ENCODE measurements around the gene TLX1. TPM values are rescaled to one million over a fixed set of nuclear protein-coding genes. Genes with fewer than 3 reads are reported as not detected.
"Not testable (repeated sequence)": the region's sequence is repeated elsewhere in the genome, so short reads cannot be mapped to it uniquely, and the experiment has no call there.

TLX1 gene
- total RNA-seq, 4 donors from 2014 or later: not detected

GRCh38 chr10:101152316-101152715 lies 21.2 kb downstream of the TLX1 start:
- no peaks in the 10 kb centered on the region for H3K4me1 ChIP-seq
- no peak for DNase-seq
- H3K27ac ChIP-seq: no peak overlapping the region
- H3K9me3 ChIP-seq: no peaks in the 10 kb centered on the region
- H3K4me3 ChIP-seq: no peak overlapping the region
- H3K36me3 ChIP-seq: no peaks in the 10 kb centered on the region
- intact Hi-C loops (cut with DNase I; ENCODE audit: low total_unique reads): no loop called here
- H3K27me3 ChIP-seq: peaks cover 0 to 6% of the 10 kb centered on the region in 2 donors
- TF ChIP-seq POLR2A (IDR thresholded peaks at IDR 0.05): no peak
- TF ChIP-seq, protein P1, sequence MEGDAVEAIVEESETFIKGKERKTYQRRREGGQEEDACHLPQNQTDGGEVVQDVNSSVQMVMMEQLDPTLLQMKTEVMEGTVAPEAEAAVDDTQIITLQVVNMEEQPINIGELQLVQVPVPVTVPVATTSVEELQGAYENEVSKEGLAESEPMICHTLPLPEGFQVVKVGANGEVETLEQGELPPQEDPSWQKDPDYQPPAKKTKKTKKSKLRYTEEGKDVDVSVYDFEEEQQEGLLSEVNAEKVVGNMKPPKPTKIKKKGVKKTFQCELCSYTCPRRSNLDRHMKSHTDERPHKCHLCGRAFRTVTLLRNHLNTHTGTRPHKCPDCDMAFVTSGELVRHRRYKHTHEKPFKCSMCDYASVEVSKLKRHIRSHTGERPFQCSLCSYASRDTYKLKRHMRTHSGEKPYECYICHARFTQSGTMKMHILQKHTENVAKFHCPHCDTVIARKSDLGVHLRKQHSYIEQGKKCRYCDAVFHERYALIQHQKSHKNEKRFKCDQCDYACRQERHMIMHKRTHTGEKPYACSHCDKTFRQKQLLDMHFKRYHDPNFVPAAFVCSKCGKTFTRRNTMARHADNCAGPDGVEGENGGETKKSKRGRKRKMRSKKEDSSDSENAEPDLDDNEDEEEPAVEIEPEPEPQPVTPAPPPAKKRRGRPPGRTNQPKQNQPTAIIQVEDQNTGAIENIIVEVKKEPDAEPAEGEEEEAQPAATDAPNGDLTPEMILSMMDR (IDR thresholded peaks at IDR 0.05): no peak

DNA sequence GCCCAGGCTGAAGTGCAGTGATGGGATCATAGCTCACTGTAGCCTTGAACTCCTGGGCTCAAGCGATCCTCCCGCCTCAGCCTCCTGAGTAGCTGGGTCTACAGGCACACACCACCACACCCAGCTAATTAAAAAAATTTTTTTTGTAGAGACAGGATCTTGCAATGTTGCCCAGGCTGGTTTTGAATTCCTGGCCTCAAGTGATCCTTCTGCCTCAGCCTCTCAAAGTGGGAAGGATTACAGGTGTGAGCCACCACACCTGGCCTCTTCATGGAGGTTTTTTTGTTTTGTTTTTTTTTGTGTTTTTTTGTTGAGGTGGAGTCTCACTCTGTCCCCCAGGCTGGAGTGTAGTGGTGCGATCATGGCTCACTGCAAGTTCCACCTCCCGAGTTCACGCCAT lies 23.4 kb downstream of the TLX1 start:
- H3K9me3 ChIP-seq; H3K36me3 ChIP-seq; H3K27ac ChIP-seq; H3K4me1 ChIP-seq; intact Hi-C loops (cut with DNase I; ENCODE audit: low total_unique reads); H3K27me3 ChIP-seq; H3K4me3 ChIP-seq; DNase-seq: not testable (repeated sequence)

DNA sequence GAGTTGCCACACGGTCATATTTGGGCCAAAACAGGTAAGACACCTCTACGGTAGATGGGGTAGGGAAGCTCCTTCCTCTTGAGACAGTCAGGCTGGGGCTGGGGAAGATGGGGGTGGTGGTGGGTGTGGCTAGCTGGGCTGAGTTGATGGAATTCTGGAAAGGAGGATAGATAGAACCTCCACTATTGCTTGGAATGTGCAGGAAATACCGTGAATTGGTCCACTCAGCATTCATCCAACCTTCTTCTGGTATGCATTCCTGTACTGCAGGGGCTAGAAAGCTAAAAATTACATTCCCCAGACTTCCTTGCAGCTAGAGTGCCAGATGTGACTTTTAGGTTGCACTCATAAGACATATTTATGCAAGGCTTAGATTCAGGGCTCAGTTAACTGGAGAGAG lies 24.8 kb downstream of the TLX1 start:
- Histone ChIP-seq H3K27me3 (no peaks in the 10 kb centered on the region), H3K27ac (no peak overlapping the region), H3K4me1 (no peaks in the 10 kb centered on the region), H3K36me3 (no peaks in the 10 kb centered on the region), H3K4me3 (no peak overlapping the region), H3K9me3 (no peaks in the 10 kb centered on the region)
- intact Hi-C loops (cut with DNase I; ENCODE audit: low total_unique reads): no loop called here
- no peak for DNase-seq
- no peak for TF ChIP-seq POLR2A (IDR thresholded peaks at IDR 0.05)
- TF ChIP-seq, protein P1 (IDR thresholded peaks at IDR 0.05): no peak

DNA sequence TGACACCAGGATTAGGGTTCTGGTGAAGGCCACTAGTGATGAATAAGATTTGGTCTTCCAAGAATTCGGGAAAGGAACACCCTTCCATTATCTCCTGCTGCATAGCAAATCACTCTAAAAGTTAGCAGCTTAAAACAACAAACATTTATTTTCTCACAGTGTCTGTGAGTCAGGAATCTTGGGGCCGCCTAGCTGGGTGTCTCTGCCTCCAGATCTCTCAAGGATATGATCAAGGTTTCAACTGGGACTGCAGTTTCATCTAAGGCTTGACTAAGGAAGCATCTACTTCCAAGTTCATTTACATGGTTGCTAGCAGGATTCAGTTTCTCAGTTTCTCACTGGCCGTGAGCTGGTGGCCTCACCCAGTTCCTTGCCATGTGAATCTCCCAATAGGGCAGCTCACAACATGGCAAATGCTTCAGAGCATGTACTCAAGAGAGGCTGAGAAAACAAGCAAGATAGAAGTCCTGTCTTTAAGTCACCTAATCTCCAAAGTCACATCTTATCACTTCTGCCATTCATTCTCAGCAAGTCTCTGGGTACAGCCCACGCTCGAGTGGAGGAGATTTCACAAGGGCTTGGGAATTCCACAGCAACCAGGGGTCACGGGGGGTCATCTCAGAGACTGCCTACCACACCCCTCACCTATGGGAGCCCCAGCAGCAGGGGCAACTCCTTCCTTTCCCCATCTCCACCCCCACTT lies 26.8 kb downstream of the TLX1 start:
- DNase-seq: no peak

DNA sequence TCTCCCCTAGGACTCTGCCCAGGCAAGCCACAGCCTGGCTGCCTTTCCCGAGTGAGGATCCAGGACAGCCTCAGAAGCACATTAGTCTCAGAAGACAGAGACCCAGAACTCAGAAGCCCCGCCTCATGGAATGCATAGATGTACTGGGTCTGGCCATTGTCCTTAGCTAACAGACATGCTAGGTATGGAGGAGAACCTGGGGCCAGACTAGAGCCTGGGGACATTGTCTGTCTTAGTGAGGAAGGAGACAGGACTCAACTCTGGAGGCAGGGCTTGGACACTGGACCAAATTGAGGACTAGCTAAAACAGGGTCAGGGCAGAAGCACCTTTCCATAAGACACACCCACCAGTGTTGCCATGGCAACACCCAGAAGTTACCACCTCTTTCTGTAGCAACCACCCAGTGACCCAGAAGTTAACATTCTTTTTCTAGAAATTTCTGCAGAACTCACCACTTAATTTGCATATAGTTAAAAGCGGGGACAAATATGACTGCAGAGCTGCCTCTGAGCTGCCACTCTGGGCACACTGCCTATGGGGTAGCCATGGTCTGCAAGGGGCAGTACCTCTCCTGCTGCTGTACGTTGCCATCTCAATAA lies 27.5 kb downstream of the TLX1 start:
- Histone ChIP-seq H3K27me3 (no peaks in the 10 kb centered on the region), H3K4me3 (no peak overlapping the region), H3K36me3 (no peaks in the 10 kb centered on the region), H3K9me3 (no peaks in the 10 kb centered on the region), H3K4me1 (no peaks in the 10 kb centered on the region), H3K27ac (no peak overlapping the region)
- DNase-seq: no peak
- intact Hi-C loops (cut with DNase I; ENCODE audit: low total_unique reads): no loop called here
- TF ChIP-seq, protein P1 (IDR thresholded peaks at IDR 0.05): no peak
- TF ChIP-seq POLR2A (IDR thresholded peaks at IDR 0.05): no peak

More for the DNA sequence above, 26.8 kb downstream of the TLX1 start:
- H3K27ac ChIP-seq: no peak overlapping the region
- TF ChIP-seq POLR2A (IDR thresholded peaks at IDR 0.05): no peak
- TF ChIP-seq, protein P1 (IDR thresholded peaks at IDR 0.05): no peak
- H3K4me3 ChIP-seq: no peak overlapping the region
- no peaks in the 10 kb centered on the region for H3K36me3 ChIP-seq
- no peaks in the 10 kb centered on the region for H3K4me1 ChIP-seq
- no peaks in the 10 kb centered on the region for H3K9me3 ChIP-seq
- no peaks in the 10 kb centered on the region for H3K27me3 ChIP-seq
- intact Hi-C loops (cut with DNase I; ENCODE audit: low total_unique reads): no loop called here
